ENCODE data around the gene NSD2. TPM values are rescaled to one million over a fixed set of nuclear protein-coding genes. Genes with fewer than 3 reads are reported as not detected.

The NSD2 gene
- total and polyA plus RNA-seq, 12 donors = 11.1 to 187 (median 25.2) TPM

GRCh38 chr4:1856943-1857699, 14.1 kb upstream of the NSD2 start:
- no peaks in the 10 kb centered on the region for H3K36me3 ChIP-seq (replicated peaks in 1 of 2)
- TF ChIP-seq POLR2A (IDR thresholded peaks at IDR 0.05) (no peak), CTCF (IDR thresholded peaks at IDR 0.05) (no peak)
- intact Hi-C loops (cut with DNase I) = no loop called here
- peak in 4 of 7 donors; percentile 32 to 46 (median 40) for DNase-seq
- H3K4me1 ChIP-seq (replicated peaks in 1 of 2) = peaks cover 34 to 35% of the 10 kb centered on the region in 2 donors
- WGBS, 4 donors = 24 to 69% (median 32%) methylated on average over 6 to 32 of the region's 32 CpGs
- no peaks in the 10 kb centered on the region for H3K9me3 ChIP-seq (replicated peaks in 1 of 3)
- peak overlapping the region in 3 of 4 donors; percentile 68 to 100 (median 71) for H3K4me3 ChIP-seq
- peak overlapping the region in 3 of 5 donors; percentile 76 to 90 (median 77) for H3K27ac ChIP-seq
- H3K27me3 ChIP-seq = no peaks in the 10 kb centered on the region

- intact Hi-C loops (cut with DNase I) = no loop called here
- H3K36me3 ChIP-seq (replicated peaks in 1 of 2) = no peaks in the 10 kb centered on the region
- H3K27ac ChIP-seq = no peak overlapping the region
- H3K9me3 ChIP-seq (replicated peaks in 1 of 3) = no peaks in the 10 kb centered on the region
- no peak overlapping the region for H3K4me3 ChIP-seq
- whole genome bisulfite sequencing, 4 donors = 80 to 97% (median 88%) methylated on average over 2 to 5 of the region's 5 CpGs
- peaks cover 28 to 29% of the 10 kb centered on the region in 2 donors for H3K4me1 ChIP-seq (replicated peaks in 1 of 2)
- DNase-seq = no peak
- H3K27me3 ChIP-seq = no peaks in the 10 kb centered on the region
- TF ChIP-seq POLR2A (IDR thresholded peaks at IDR 0.05) = no peak
- no peak for TF ChIP-seq CTCF (IDR thresholded peaks at IDR 0.05)
Observed at GRCh38 chr4:1857931-1858330, 13.3 kb upstream of the NSD2 start.

- intact Hi-C loops (cut with DNase I) = no loop called here
- 69 to 100% (median 86%) methylated on average over 1 of the region's 1 CpG for WGBS, 4 donors
Observed at GRCh38 chr4:1859389-1859753, 11.8 kb upstream of the NSD2 start.

More at GRCh38 chr4:1859389-1859753, 11.8 kb upstream of the NSD2 start:
- Histone ChIP-seq H3K27me3 (no peaks in the 10 kb centered on the region), H3K4me1 (replicated peaks in 1 of 2) (peaks cover 18 to 25% of the 10 kb centered on the region in 2 donors), H3K36me3 (replicated peaks in 1 of 2) (no peaks in the 10 kb centered on the region), H3K27ac (no peak overlapping the region), H3K9me3 (replicated peaks in 1 of 3) (no peaks in the 10 kb centered on the region), H3K4me3 (no peak overlapping the region)
- no peak for DNase-seq
- no peak for TF ChIP-seq POLR2A (IDR thresholded peaks at IDR 0.05)
- TF ChIP-seq CTCF (IDR thresholded peaks at IDR 0.05) = no peak
